WTC11 (cell line): ENCODE measurements around the gene MTUS2. TPM values are rescaled to one million over a fixed set of nuclear protein-coding genes. Genes with fewer than 3 reads are reported as not detected.
A peak's percentile ranks its signal among the peaks of the same experiment; 100 is the strongest.

Source experiments
- ATAC-seq: fragments of 200-7000 bp; cut with Tn5 transposase; 2 replicates; pipeline ENCODE4 v1.10.0; 2021; ENCODE audit warnings: mild to moderate bottlenecking, moderate library complexity
- CTCF ChIA-PET: fragments of 300-600 bp; sonication (Branson Sonifier 250); formaldehyde crosslinking; loops from one replicate; lab custom pipeline; 2021; ENCODE audit warnings: antibody characterized with exemption; lab: Charles Lee
- POLR2A ChIA-PET: fragments of 350-600 bp; sonication (Branson Sonifier 250); formaldehyde crosslinking; loops from one replicate; lab custom pipeline; 2021; ENCODE audit warnings: antibody characterized with exemption; lab: Charles Lee
- DNase-seq: peaks from one replicate; pipeline ENCODE4 v3.0.0; 2021; ENCODE audit warnings: low spot score
- H3K27ac Mint-ChIP-seq: 2 replicates; pipeline ENCODE4 v1.8.0; 2021; ENCODE audit warnings: mixed read lengths
- H3K27me3 Mint-ChIP-seq: 2 replicates; pipeline ENCODE4 v1.8.0; 2021; ENCODE audit warnings: low read depth, mild to moderate bottlenecking, moderate library complexity, mixed read lengths
- H3K36me3 Mint-ChIP-seq: 2 replicates; pipeline ENCODE4 v1.8.0; 2021; ENCODE audit warnings: mixed read lengths
- H3K4me1 Mint-ChIP-seq: 2 replicates; pipeline ENCODE4 v1.8.0; 2022; ENCODE audit warnings: mixed read lengths
- H3K4me3 Mint-ChIP-seq: 2 replicates; pipeline ENCODE4 v1.8.0; 2021; ENCODE audit warnings: mild to moderate bottlenecking, moderate library complexity, mixed read lengths
- H3K9me3 Mint-ChIP-seq: 2 replicates; pipeline ENCODE4 v1.8.0; 2021; ENCODE audit warnings: mixed read lengths
- ATF1 ChIP-seq: sonication (generic); formaldehyde crosslinking; IDR thresholded peaks from 2 replicates; pipeline ENCODE4 v1.8.1; 2023; ENCODE audit warnings: mild to moderate bottlenecking, moderate library complexity, missing genetic modification reagents
- CTCF ChIP-seq: fragments of 200-600 bp; IDR thresholded peaks from 2 replicates; pipeline ENCODE4 v1.8.0; 2022; ENCODE audit warnings: antibody characterized with exemption
- E2F1 ChIP-seq: sonication (generic); formaldehyde crosslinking; IDR thresholded peaks from 2 replicates; pipeline ENCODE4 v1.8.0; 2022; ENCODE audit warnings: mild to moderate bottlenecking, missing genetic modification reagents
- FOXJ3 ChIP-seq: sonication (generic); formaldehyde crosslinking; IDR thresholded peaks from 2 replicates; pipeline ENCODE4 v1.9.0; 2021; ENCODE audit warnings: missing genetic modification reagents, mild to moderate bottlenecking, borderline replicate concordance
- FOXK1 ChIP-seq: sonication (generic); formaldehyde crosslinking; IDR thresholded peaks from 2 replicates; pipeline ENCODE4 v1.8.0; 2022; ENCODE audit warnings: mild to moderate bottlenecking, moderate library complexity, missing genetic modification reagents
- GABPB1 ChIP-seq: sonication (generic); formaldehyde crosslinking; IDR thresholded peaks from 2 replicates; pipeline ENCODE4 v1.8.1; 2023; ENCODE audit warnings: mild to moderate bottlenecking, missing genetic modification reagents
- IRF2 ChIP-seq: sonication (generic); formaldehyde crosslinking; IDR thresholded peaks from 2 replicates; pipeline ENCODE4 v1.8.0; 2022; ENCODE audit warnings: low read depth, missing genetic modification reagents, borderline replicate concordance
- MXD4 ChIP-seq: fragments of 250-450 bp; sonication (Bioruptor Pico); IDR thresholded peaks from 2 replicates; pipeline ENCODE4 v1.8.0; 2021; ENCODE audit warnings: mild to moderate bottlenecking, moderate library complexity, borderline replicate concordance
- NFATC4 ChIP-seq: fragments of 250-450 bp; sonication (Bioruptor Pico); IDR thresholded peaks from 2 replicates; pipeline ENCODE4 v1.9.0; 2021; ENCODE audit warnings: mild to moderate bottlenecking
- PRDM15 ChIP-seq: sonication (generic); formaldehyde crosslinking; IDR thresholded peaks from 2 replicates; pipeline ENCODE4 v1.8.0; 2022; ENCODE audit warnings: missing genetic modification reagents
- PRRX2 ChIP-seq: fragments of 250-450 bp; sonication (Bioruptor Pico); IDR thresholded peaks from 2 replicates; pipeline ENCODE4 v1.8.0; 2021; ENCODE audit warnings: mild to moderate bottlenecking
- SOX15 ChIP-seq: fragments of 250-450 bp; sonication (Bioruptor Pico); IDR thresholded peaks from 2 replicates; pipeline ENCODE4 v1.9.0; 2021; ENCODE audit warnings: mild to moderate bottlenecking
- STAT6 ChIP-seq: sonication (generic); formaldehyde crosslinking; conservative IDR thresholded peaks from 2 replicates; pipeline ENCODE4 v1.8.1; 2023; ENCODE audit warnings: mild to moderate bottlenecking, low read depth, missing genetic modification reagents, moderate library complexity
- USF2 ChIP-seq: sonication (generic); formaldehyde crosslinking; IDR thresholded peaks from 2 replicates; pipeline ENCODE4 v1.8.1; 2023; ENCODE audit warnings: mild to moderate bottlenecking, missing genetic modification reagents, moderate library complexity
- ZNF121 ChIP-seq: sonication (generic); formaldehyde crosslinking; IDR thresholded peaks from 2 replicates; pipeline ENCODE4 v1.8.0; 2023; ENCODE audit warnings: missing genetic modification reagents
- ZNF416 ChIP-seq: fragments of 250-450 bp; sonication (Bioruptor Pico); IDR thresholded peaks from 2 replicates; pipeline ENCODE4 v1.9.0; 2021; ENCODE audit warnings: mild to moderate bottlenecking, inconsistent platforms
- total RNA-seq: library from RNA; stranded (reverse); gene quantifications from 3 replicates; pipeline ENCODE4 v1.2.3, GENCODE V29; 2021

MTUS2 gene
- total RNA-seq, 1 experiment from 2014 or later = 0.22 TPM

- DNase-seq (no peak), ATAC-seq (no peak)
- ChIA-PET POLR2A (no interaction called here), CTCF (interaction anchor here (1.0 to 1.1 kb wide), 3 partner anchors 33 to 168 kb away, joined by 3 to 4 read pairs (median 3); no protein-coding TSS in a partner anchor)
- Mint-ChIP-seq H3K27me3 (no peaks in the 10 kb centered on the region), H3K4me3 (no peak overlapping the region), H3K9me3 (no peaks in the 10 kb centered on the region), H3K4me1 (peaks cover 48% of the 10 kb centered on the region), H3K36me3 (peaks cover 21% of the 10 kb centered on the region), H3K27ac (0 out of 2 replicates have a peak overlapping the region, but pooled peaks have one; percentile 69)
- TF ChIP-seq E2F1 (CRISPR knock-in tag) (no peak), NFATC4 (CRISPR knock-in tag) (no peak), ZNF416 (no peak), GABPB1 (no peak), IRF2 (no peak), CTCF (no peak)
Measured at GRCh38 chr13:29539856-29540255, 719.7 kb downstream of the MTUS2 start.

- Mint-ChIP-seq H3K9me3 (no peaks in the 10 kb centered on the region), H3K4me1 (peaks cover 48% of the 10 kb centered on the region), H3K27me3 (no peaks in the 10 kb centered on the region), H3K27ac (peak overlapping the region; percentile 85), H3K36me3 (peaks cover 20% of the 10 kb centered on the region), H3K4me3 (no peak overlapping the region)
- DNase-seq (no peak), ATAC-seq (peak; percentile 42; the same call in 1 of the 2 replicates)
- TF ChIP-seq USF2 = no peak
- no peak for TF ChIP-seq MXD4
- no peak for TF ChIP-seq FOXJ3
- TF ChIP-seq PRDM15 = no peak
- no peak for TF ChIP-seq FOXK1 (CRISPR knock-in tag)
- TF ChIP-seq ZNF121 (CRISPR knock-in tag) = no peak
- no peak for TF ChIP-seq SOX15
- no peak for TF ChIP-seq PRRX2 (CRISPR knock-in tag)
- TF ChIP-seq ATF1 (CRISPR knock-in tag) = no peak
- no peak for TF ChIP-seq STAT6 (CRISPR knock-in tag)
- no peak for TF ChIP-seq E2F1 (CRISPR knock-in tag)
- ChIA-PET POLR2A (no interaction called here), CTCF (interaction anchor here (1.0 to 1.1 kb wide), 3 partner anchors 33 to 168 kb away, joined by 3 to 4 read pairs (median 3); no protein-coding TSS in a partner anchor)
Measured at GRCh38 chr13:29540334-29540733, 720.2 kb downstream of the MTUS2 start.
